ENCODE measurements around the gene NUP62CL.
A peak's percentile ranks its signal among the peaks of the same experiment; 100 is the strongest.

Gene NUP62CL

DNA sequence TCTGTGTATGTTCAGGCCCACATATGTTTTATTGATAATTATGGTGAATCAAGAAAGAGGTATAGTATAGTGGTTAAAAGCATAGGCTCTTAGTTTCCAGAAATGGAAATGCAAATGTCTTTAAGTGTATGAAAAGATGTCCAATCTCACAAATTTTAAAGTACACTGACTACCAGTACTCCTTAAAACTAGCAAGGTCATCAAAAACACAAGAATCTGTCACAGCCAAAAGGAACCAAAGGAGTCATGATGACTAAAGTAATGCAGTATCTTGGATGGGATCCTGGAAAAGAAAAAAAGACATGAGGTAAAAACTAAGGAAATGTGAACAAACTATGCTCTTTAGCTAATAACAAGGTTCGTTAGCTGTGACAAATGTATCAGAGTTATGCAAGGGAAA is 87.0 kb downstream of the NUP62CL start:
- H3K4me3 ChIP-seq (ENCODE audit: low read depth, low read length, poor library complexity, severe bottlenecking), result peak overlapping the region; percentile 96
- H3K9me3 ChIP-seq (ENCODE audit: low read length), result no peaks in the 10 kb centered on the region
- TF ChIP-seq EZH2 (IDR thresholded peaks at IDR 0.05; ENCODE audit: borderline replicate concordance, low read length), result no peak
- TF ChIP-seq, protein P1, sequence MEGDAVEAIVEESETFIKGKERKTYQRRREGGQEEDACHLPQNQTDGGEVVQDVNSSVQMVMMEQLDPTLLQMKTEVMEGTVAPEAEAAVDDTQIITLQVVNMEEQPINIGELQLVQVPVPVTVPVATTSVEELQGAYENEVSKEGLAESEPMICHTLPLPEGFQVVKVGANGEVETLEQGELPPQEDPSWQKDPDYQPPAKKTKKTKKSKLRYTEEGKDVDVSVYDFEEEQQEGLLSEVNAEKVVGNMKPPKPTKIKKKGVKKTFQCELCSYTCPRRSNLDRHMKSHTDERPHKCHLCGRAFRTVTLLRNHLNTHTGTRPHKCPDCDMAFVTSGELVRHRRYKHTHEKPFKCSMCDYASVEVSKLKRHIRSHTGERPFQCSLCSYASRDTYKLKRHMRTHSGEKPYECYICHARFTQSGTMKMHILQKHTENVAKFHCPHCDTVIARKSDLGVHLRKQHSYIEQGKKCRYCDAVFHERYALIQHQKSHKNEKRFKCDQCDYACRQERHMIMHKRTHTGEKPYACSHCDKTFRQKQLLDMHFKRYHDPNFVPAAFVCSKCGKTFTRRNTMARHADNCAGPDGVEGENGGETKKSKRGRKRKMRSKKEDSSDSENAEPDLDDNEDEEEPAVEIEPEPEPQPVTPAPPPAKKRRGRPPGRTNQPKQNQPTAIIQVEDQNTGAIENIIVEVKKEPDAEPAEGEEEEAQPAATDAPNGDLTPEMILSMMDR (IDR thresholded peaks at IDR 0.05; ENCODE audit: low read length), result no peak
- H3K36me3 ChIP-seq (ENCODE audit: insufficient read depth, low read length), result peaks cover 23% of the 10 kb centered on the region
- H2AFZ ChIP-seq (ENCODE audit: low read length), result peak overlapping the region; percentile 96
- H3K9ac ChIP-seq (ENCODE audit: low read length), result no peak overlapping the region; the same call in 1 of the 2 replicates
- no peaks in the 10 kb centered on the region for H3K9me2 ChIP-seq (ENCODE audit: low read depth, low read length)
- H3K27me3 ChIP-seq (ENCODE audit: insufficient read depth, low read length), result no peaks in the 10 kb centered on the region
- H3K79me2 ChIP-seq (ENCODE audit: insufficient read depth, low read length), result peaks cover 5% of the 10 kb centered on the region; the same call in 1 of the 2 replicates
- H3F3A ChIP-seq (ENCODE audit: insufficient read depth, low read length), result no peaks in the 10 kb centered on the region
- no peak overlapping the region for H3K27ac ChIP-seq (ENCODE audit: low read depth, low read length, poor library complexity, severe bottlenecking)
- H3K4me2 ChIP-seq (ENCODE audit: low read length), result peak overlapping the region; percentile 77
- H4K20me1 ChIP-seq (ENCODE audit: insufficient read depth, low read length), result no peaks in the 10 kb centered on the region
- peaks cover 14% of the 10 kb centered on the region for H3K4me1 ChIP-seq (ENCODE audit: insufficient read depth, low read length, severe bottlenecking)

DNA sequence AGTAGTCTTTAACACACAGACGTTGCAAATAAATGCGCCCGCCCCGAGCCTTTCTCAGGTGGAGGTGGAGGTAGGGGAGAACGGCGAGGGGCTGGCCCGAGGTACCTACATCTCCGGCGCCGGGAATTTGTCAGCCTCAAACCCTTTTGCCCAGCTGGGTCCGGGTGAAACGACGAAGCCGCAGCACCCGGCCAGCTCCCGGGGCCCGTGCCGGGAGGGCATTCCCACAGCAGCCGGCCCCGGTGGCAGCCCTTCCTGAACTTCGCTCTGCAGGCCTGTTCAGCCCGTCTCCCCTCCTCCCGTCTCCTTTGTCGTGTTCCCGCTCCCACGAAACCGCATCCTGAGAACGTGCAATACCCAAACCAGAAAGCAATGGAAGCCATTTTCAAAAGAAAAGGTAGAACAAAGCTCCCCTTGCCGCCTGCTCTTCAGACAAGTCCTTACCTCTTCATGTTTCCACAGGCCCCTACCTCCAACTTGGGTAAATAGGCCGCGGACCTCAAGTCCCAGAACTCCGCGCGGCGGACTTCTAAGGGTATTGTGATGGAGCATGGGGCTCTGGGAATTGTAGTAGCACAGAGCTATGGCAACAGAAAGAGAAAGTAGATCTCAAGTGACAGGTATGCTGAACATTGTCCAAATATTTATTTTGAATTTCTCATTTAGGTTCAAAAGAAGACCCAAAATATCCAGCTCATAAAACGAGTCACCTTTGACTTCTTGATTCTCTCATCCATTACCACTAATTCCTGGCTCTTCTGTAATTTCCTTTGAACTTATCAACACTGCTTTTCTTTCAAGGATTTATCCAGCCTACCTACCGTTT is 87.7 kb downstream of the NUP62CL start, which contains the start of gene RBM41:
Gene RBM41, minus strand, starts transcription at position 501 of the 826 bp plus-strand sequence. Its CDS starts 49 bp downstream, at position 452.
- Histone ChIP-seq H3K9ac (ENCODE audit: low read length) (peak within 1 kb of the TSS; percentile 88), H3K4me1 (ENCODE audit: insufficient read depth, low read length, severe bottlenecking) (peaks cover 14% of the 10 kb centered on the region), H3K9me2 (ENCODE audit: low read depth, low read length) (no peaks in the 10 kb centered on the region), H3K9me3 (ENCODE audit: low read length) (no peaks in the 10 kb centered on the region), H3K27ac (ENCODE audit: low read depth, low read length, poor library complexity, severe bottlenecking) (peak within 1 kb of the TSS; percentile 32), H3K36me3 (ENCODE audit: insufficient read depth, low read length) (peaks cover 30% of the 10 kb centered on the region), H3K4me3 (ENCODE audit: low read depth, low read length, poor library complexity, severe bottlenecking) (peak within 1 kb of the TSS; percentile 96), H2AFZ (ENCODE audit: low read length) (peak within 1 kb of the TSS; percentile 96), H3F3A (ENCODE audit: insufficient read depth, low read length) (no peaks in the 10 kb centered on the region), H4K20me1 (ENCODE audit: insufficient read depth, low read length) (no peaks in the 10 kb centered on the region), H3K4me2 (ENCODE audit: low read length) (peak within 1 kb of the TSS; percentile 77), H3K79me2 (ENCODE audit: insufficient read depth, low read length) (peaks cover 5% of the 10 kb centered on the region; the same call in 1 of the 2 replicates), H3K27me3 (ENCODE audit: insufficient read depth, low read length) (no peaks in the 10 kb centered on the region)
- TF ChIP-seq, protein P1 (IDR thresholded peaks at IDR 0.05; ENCODE audit: low read length), result no peak
- no peak for TF ChIP-seq EZH2 (IDR thresholded peaks at IDR 0.05; ENCODE audit: borderline replicate concordance, low read length)

DNA sequence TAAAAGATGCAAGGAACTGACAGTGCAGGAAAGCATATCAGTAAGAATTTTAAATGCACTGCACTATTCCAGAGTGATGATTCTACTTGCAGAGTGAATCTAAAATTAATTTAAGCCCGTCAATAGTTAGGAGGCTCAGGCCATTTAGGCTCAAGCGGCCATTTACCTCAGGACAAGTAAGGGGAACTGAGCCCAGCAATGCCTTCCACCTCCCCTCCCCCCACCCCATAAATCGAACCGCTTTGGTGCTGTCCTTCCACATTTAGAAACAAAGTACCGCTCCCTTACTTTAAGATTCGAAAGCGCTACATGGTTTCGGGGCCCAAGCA is 88.3 kb downstream of the NUP62CL start:
- TF ChIP-seq, protein P1 (IDR thresholded peaks at IDR 0.05; ENCODE audit: low read length), result no peak
- TF ChIP-seq EZH2 (IDR thresholded peaks at IDR 0.05; ENCODE audit: borderline replicate concordance, low read length), result no peak
- H3K4me1 ChIP-seq (ENCODE audit: insufficient read depth, low read length, severe bottlenecking), result peaks cover 14% of the 10 kb centered on the region
- peaks cover 36% of the 10 kb centered on the region for H3K36me3 ChIP-seq (ENCODE audit: insufficient read depth, low read length)
- H3K27me3 ChIP-seq (ENCODE audit: insufficient read depth, low read length), result no peaks in the 10 kb centered on the region
- no peak overlapping the region for H2AFZ ChIP-seq (ENCODE audit: low read length)
- H3K9me2 ChIP-seq (ENCODE audit: low read depth, low read length), result no peaks in the 10 kb centered on the region
- no peaks in the 10 kb centered on the region for H3K9me3 ChIP-seq (ENCODE audit: low read length)
- H4K20me1 ChIP-seq (ENCODE audit: insufficient read depth, low read length), result no peaks in the 10 kb centered on the region
- no peak overlapping the region for H3K27ac ChIP-seq (ENCODE audit: low read depth, low read length, poor library complexity, severe bottlenecking)
- H3K4me2 ChIP-seq (ENCODE audit: low read length), result peak overlapping the region; percentile 77
- peaks cover 5% of the 10 kb centered on the region; the same call in 1 of the 2 replicates for H3K79me2 ChIP-seq (ENCODE audit: insufficient read depth, low read length)
- peak overlapping the region; percentile 88 for H3K9ac ChIP-seq (ENCODE audit: low read length)
- H3K4me3 ChIP-seq (ENCODE audit: low read depth, low read length, poor library complexity, severe bottlenecking), result peak overlapping the region; percentile 96
- H3F3A ChIP-seq (ENCODE audit: insufficient read depth, low read length), result no peaks in the 10 kb centered on the region
